GM12891 (cell line): ENCODE measurements around the gene SMC6.

Experiments used
- POLR2A ChIP-seq: IDR thresholded peaks from 2 replicates; pipeline ENCODE4 v1.6.1; 2011; ENCODE audit warnings: low read depth, low read length, control low read depth
- POLR2AphosphoS5 ChIP-seq: IDR thresholded peaks from 2 replicates; pipeline ENCODE4 v1.6.1; 2011; ENCODE audit warnings: low read depth, low read length, control low read depth
- TAF1 ChIP-seq: IDR thresholded peaks from 2 replicates; pipeline ENCODE4 v1.6.1; 2011; ENCODE audit warnings: low read depth, low read length, control low read depth

DNA sequence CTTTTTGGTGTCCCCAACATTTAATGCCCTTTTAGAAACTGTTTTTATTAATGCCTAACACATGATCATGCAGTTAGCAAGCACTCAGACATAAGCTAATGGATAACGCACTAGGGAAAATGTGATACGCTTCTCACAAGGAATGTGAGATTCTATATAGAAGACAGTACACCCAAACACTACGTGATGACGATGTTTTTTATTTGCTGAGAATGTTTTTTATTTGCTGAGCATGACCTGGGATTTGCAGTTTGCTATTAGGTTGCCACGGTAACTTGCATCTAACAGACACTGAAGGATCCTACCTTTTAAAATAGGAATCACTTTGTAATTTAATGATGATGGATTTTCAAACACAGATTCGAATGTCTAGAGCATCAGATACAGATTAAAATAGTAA, 4.9 kb downstream of the SMC6 start:
- TF ChIP-seq POLR2AphosphoS5 (no peak), POLR2A (no peak), TAF1 (no peak)
